Epidermal melanocyte (primary cell): ENCODE measurements around the gene COG6.

Experiments
- DNase-seq: peaks from one replicate; pipeline ENCODE4 v3.0.0; 2011; ENCODE audit warnings: low spot score; ENCODE audit not compliant: insufficient read length

Gene COG6

DNA sequence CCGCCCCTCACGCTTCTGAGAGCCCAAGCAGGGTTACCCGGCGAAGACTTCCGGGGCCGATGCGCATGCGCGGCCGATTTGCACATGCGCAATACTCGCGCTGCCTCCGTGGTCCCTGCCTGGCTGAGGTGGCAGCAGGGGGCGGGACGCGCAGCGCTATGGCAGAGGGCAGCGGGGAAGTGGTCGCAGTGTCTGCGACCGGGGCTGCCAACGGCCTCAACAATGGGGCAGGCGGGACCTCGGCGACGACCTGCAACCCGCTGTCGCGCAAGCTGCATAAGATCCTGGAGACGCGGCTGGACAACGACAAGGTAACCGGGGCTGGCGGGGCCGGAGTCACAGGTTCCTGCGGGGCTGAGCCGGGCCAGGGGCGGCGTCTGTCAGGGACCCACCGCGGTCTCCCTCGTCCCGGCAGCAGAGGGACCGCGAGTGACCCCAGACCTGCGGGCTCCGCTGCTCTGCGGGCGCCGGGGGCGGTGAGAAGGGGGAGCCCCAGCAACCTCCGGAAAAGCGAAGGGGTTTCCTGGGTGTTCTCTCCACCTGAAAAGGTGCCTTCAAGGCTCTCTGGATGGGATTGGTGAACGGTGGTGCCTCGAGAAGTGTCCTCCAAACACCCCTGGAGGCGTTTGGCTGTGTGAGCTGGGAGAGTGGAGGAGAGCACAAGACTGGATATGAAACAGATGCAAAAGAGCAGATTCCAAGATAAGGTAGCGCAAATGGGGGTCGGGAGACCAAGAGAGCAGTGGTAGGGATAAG lies at the start of gene COG6:
Gene COG6 (plus strand): TSS at position 94 of the 756 bp plus-strand sequence. CDS start 65 bp downstream, at position 159.
- DNase-seq: peak; percentile 82

DNA sequence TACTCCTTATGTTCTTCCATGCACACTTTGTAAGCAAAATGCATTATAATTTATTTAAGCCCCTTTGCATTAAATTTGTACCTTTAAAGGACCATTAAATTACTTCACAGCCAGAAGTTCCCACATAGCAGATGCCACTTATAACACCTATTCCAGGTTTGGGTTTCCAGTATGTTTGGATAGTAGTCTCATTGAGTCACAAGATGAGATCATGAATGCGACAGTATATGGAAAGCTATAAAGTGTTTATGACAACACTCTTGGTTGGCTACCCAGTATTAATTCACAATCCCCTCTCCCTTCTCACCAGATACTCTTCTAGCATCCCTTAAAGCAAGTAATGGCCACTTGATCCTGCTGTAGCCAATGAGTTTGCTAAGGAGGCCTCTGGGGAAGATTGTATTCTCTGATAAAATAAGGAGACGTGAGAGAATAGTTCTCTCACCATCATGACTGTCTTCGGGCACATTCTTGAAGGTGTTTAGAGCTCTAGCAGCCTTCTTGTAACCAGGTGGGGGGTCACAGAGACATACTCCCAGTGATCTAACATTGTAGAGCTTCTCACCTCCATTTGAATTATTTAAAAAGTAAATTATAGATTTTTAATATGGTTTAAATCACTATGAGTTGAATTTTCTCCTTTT lies 49.7 kb upstream of the COG6 start:
- no peak for DNase-seq

DNA sequence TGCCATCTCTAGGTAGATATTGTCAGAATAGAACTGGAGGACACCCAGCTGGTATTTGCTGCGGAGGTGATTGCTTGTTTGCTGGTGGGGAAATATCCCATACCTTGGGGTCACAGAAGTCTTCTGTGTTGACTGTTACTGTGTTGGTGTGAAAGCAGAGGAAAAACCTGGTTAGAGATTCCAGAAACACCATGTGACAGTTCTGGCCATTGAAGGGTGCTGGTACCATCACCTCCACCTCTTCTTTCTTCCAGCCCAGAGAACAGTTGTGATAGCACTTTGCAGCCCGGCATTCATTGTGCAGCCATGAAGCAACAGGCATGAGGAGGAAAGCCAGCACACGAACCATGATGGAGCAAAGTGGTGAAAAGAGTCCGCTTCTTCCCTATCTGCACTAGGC lies 47.6 kb upstream of the COG6 start:
- DNase-seq: no peak

DNA sequence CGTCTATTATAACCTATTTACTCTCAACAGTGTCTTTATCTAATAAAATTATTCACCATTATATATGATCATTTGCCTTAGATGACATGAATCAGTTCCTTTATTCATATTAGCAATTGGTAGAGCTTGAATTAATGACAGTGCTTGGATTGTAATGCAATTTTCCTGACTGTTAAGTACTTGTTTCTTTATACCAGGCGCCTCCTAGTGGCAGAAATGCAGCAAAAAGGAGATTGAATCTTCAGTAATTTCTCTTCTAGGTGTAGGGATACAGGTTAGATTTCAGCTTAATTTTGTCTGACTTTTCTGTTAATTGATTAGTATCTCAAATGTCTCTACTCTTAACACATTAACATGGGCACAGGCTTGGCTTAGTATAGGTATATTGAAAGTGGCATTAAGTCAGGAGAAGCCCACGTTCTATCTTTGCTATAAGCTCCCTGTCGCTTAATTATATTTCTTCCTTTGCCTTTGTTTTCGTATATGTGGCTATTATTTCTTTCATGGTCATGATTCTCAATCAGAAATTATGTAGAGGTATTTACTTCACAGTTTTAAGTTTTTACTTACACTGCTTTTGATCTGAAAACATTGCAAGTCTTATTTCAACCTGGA lies 43.3 kb upstream of the COG6 start:
- peak; percentile 73 for DNase-seq

DNA sequence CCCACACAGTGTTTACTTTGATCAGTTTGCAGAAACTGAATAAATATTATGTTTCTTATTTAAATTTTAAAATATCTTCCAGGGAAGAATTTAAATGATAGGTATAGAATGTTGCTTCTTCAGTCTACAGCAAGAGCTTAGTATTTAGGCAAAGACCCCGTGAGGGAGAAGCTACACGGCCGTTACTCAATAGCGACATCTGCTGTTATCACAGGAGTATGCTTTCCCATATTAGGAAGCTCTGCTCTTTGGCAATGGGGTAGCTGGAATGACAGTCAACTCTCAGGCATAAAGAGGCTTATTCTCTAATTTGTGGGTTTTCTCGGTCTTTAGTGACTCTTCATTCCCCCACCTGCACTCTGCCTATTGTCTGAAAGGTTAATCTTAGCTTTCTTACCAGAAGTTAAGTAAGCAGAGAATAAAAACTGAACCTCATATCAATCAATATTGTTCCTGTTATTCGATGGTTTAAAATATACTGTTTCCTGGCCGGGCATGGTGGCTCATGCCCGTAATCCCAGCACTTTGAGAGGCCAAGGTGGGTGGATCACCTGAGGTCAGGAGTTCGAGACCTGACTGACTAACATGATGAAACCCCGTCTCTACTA lies 39.3 kb upstream of the COG6 start:
- peak; percentile 67 for DNase-seq

DNA sequence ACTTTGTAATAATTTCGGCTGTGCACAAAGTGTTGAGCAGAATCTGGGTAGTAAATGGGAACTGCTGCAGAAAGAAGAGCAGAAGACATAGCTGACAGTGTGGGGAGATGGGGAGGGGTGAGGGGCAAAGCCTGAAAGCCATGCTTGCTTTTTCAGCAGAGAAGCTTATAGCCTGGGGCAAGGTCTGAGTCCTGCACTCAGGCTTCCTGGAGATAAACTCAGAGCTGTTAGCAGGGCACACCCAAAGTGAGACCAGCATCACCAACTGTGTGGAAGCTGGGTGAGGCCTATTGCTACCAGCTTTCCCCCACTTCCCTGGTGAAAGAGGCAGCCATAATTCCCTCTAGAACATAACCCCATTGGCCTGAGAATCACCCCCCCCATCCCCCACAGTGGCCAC lies 36.9 kb upstream of the COG6 start:
- no peak for DNase-seq

DNA sequence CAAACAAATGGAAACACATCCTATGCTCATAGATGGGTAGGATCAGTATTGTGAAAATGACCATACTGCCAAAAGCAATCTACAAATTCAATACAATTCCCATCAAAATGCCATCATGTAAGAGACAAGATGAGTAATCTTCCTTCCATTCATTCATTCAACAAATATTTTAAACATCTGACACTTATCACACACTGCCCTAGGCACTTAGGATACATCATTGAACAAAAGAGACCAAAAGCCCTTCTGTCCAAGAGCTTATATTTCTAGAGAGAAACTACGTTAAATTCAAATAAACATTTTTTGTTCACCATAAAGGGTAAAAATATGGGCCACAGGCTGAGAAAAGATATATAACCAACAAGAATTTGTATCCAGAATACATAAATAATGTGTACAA lies 32.0 kb upstream of the COG6 start:
- no peak for DNase-seq

DNA sequence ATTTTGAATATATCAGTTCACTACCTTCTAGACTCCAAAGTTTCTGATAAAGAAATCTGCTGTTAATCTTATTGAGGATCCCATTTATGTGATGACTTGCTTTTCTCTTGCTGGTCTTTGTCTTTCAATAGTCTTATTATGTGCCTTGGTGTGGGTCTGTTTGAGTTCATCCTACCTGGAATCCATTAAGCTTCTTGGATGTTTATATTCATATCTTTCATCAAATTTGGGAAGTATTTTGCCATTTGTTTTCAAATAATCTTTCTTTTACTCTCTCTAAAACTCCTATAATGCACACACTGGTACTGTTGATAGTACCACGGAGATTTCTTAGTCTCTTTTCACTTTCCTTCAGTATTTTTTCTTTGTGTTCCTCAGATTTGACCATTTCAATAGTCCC lies 24.2 kb upstream of the COG6 start:
- DNase-seq: no peak

DNA sequence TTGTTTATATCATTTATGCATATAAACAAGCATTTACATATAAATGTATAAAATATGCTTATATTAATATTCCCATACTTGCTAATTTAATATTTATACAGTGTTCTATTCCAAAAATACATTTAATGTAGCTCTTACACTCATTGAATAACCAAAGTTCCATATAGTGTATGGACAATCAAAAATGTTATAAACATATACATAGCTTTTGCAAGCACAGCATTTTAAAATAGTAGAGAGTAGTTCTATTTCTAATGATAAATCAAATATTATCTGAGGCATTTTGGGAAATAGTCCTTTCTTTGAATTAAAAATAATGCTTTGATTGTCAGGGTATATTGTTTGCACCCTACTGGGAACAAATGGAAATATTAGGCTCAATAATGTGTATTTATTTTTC lies 22.5 kb upstream of the COG6 start:
- DNase-seq: no peak

DNA sequence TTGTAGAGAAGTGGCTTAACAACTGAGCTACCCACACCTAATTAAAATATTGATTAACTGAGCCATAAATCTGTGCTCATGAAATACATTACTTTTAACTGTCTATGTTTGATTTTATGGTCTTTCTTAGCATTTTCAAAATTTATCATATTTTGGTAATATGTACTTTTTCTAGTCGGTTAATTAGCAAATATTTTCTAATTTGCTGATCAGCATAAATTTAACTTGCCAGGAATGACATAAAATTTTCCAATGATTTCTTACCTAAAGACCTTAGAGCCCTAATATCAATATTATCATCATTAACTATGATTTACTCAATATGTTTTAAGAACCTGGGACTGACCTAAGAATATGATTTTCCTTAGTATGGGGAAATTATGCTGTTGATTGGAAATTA lies 19.9 kb upstream of the COG6 start:
- no peak for DNase-seq

DNA sequence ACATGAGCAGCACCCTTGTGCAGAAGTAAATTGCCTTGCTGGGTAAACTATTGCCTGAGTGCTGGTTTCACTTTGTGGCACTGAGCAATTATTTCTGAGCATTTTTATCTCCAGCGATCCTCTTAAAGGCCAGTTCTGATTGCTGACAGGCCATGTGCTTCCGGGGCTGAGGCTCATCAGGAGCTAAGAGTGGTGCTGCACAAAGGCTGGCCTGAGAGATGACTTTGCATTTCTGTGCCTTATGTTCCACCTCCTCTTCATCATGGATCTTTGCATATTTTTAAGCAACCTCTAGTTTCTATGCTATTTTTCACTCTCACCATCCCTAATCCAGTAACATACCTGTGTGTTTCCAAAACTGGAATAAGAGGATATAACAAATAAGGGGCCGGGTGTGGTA lies 17.6 kb upstream of the COG6 start:
- no peak for DNase-seq

DNA sequence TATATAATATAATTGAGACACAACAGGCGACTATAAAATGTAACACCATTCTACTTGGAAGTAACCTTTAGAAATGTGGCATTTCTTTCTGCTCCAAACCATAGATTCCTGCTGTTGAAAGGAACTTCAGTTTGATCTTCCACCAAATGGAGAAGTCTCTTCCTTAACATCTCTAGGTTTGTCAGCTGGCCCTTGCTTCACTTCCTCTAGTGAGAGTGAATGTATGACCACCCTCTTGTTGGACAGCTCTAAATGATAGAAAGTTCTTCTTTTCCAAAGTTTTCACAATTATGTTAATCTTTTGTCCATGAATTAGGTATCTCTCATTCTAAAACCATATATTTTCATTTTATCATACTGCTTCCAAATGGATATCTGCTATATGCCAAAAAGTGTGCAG lies 13.8 kb upstream of the COG6 start:
- no peak for DNase-seq

DNA sequence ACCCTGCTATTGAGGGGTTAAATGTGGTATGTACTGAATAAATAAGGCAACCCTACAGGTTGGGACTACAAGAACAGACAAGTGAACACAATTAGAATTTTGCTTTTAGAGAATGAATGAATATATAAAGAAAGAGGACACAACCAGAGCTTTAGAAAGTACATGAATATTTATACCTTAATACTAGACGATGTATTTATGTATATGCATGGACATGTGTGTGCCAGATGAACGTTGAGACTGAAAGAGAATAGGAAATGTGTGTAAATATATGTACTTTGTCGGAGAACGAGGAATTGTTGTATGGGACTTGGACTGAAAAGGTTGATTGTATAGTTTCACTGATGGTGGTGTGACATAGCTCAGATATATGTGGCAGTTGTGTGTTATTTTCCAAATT lies 9.3 kb upstream of the COG6 start:
- no peak for DNase-seq

DNA sequence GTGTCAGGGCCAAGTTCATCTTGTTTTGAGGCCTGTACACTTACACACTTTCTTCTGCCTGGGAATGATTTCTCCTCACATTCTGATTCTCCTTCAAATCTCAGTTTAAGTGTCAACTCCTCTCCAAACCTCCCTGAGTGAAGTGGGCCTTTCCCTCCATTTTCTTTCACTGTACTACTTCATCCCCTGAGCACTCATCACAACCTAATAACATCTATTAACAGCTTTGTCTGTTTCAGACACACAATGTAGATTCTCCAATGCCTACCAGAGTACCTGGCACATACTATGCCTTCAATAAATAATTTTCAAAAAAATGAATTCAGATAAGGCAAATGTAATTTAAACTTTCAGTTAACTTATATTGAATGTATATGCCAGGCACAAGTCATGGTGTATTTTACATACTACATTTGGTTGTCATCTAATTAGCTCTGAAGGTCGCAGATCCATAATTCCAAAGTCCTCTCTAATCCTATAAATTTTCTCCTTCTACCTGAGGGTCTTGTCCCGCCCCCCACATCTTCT lies 357 bp upstream of the COG6 start:
- no peak for DNase-seq

DNA sequence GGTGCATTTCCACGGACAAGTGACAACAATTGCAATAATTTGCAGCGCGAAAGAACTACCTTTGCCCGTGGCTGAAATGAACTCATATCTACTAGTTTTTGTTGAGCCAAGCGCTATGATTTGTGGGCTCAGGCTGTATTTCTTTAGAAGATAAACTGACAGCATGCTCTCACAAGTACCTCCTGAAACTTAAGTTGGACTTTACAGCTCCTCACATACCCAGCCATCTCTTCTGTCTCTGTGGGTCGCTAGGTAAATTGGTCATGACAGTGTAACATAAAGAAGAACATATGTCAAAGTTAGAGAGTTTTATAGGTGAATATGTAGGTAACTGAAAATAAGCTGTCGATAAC lies 839 bp downstream of the COG6 start:
- DNase-seq: no peak

DNA sequence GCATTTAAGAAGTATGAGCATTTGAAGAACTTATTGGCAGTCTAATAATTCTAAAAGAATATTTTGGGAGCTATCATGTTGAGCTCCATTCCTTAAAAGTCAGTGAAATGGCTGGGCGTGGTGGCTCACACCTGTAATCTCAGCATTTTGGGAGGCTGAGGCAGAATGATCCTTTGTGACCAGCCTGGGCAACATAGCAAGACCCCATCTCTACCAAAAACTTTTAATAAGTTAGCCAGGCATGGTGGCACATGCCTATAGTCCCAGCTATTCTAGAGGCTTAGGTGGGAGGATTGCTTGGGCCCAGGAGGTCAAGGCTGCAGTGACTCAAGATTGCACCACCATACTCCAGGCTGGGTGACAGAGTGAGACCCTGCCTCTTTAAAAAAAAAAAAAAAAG lies 8.0 kb downstream of the COG6 start:
- no peak for DNase-seq

DNA sequence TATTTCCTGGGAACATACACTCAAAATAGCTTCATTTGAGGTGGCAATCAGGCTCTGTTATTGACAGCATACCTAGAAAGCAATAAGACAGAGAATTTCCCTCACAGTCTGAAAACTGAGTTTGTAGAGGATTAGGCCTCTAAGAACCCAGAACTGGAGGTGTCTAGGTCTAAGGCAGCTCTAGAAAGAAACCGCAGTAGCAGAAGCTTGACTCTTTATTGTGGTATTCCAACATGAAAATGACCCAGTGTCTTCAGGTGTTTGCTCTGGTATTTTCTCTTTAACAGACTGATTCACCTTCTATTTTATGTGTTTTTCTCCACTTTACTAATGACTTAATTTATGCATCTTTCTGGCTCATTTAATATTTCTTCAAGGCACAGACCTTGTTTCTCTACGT lies 8.5 kb downstream of the COG6 start:
- DNase-seq: no peak

DNA sequence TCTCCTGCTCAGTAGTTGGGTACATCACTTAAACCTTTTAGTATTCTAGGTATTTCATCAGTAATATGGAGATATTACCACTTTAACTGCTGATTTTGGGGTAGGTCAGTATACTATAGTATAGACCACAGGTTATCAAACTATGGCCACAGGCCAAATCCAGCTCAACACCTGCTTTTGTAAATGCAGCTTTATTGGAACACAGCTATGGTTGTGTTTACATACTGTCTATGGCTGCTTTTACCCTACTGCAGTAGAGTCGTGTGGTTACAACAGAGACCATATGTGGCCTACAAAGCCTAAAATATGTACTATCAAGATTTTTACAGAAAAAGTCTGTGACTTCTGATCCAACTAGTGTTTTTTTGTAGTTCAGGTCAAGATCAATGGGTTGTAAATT lies 10.3 kb downstream of the COG6 start:
- DNase-seq: no peak

DNA sequence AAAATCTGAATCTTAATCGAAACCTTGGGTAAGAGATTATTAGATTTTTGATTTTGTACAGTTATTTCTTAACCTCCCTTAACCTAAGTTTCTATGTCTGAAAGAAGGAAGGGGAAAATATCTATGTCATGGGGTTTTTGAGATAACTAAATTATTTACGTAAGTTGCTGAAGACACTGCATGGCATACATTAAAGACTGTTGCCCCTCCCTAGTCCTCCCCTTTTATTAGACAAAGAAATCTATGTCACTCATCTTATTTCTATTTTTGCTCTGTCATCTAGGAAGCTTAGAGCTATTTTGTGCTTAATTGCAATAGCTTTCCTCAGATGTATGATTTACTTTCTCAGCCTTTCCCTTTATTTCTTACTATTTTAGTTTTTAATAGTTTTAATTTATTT lies 15.0 kb downstream of the COG6 start:
- DNase-seq: no peak

DNA sequence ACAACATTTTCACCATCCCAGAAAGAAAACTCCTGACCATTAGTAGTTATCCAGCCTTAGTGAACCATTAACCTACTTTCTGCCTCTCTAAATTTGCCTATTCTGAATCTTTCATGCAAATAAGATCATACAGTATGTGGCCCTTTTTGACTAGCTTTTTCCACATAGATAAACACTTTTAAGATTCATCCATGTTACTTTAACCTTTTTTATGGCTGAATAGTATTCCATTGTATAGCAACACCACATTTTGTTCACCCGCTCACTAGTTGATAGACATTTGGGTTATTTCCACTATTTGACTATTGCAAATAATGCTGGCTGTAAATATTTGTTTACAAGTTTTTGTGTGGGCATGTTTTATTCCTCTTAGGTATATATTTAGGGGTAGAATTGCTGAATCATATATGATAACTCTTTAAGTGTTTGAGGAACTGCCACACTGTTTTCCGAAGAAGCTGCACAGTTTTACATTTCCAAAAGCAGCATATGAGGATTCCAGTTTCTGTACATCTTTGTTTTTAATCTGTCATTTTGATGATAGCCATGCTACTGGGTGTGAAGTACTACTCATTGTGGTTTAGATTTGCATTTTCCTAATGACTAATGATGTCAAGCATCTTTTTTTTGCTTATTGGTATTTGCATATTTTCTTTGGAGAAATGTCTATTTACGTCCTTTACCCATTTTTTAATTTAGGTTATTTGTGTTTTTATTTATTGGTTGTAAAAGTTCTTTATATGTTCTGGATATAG lies 17.1 kb downstream of the COG6 start:
- DNase-seq: no peak

DNA sequence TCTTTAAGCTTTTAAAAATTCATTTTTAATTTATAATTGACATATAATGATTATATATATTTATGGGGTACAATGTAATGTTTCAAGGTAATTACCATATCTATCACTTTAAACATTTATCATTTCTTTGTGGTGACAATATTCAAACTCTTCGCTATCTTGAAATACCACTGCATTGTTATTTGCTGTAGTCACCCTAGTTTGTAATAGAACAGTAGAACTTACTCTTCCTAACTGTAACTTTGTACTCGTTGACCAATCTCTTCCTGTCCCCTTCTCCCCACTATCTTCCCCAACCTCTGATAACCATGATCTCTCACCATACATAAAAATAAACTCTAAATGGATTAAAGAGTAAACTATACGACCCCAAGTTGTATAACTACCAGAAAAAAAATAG lies 20.4 kb downstream of the COG6 start:
- DNase-seq: no peak
